GOT3 (cell line): ENCODE data around the gene DNAJB2.
"Not testable (repeated sequence)": the region's sequence is repeated elsewhere in the genome, so short reads cannot be mapped to it uniquely, and the experiment has no call there.

Experiments used
- DNase-seq: peaks from one replicate; lab custom pipeline; 2025; ENCODE audit warnings: mixed read lengths; lab: John Stamatoyannopoulos, UW

The DNAJB2 gene

DNA sequence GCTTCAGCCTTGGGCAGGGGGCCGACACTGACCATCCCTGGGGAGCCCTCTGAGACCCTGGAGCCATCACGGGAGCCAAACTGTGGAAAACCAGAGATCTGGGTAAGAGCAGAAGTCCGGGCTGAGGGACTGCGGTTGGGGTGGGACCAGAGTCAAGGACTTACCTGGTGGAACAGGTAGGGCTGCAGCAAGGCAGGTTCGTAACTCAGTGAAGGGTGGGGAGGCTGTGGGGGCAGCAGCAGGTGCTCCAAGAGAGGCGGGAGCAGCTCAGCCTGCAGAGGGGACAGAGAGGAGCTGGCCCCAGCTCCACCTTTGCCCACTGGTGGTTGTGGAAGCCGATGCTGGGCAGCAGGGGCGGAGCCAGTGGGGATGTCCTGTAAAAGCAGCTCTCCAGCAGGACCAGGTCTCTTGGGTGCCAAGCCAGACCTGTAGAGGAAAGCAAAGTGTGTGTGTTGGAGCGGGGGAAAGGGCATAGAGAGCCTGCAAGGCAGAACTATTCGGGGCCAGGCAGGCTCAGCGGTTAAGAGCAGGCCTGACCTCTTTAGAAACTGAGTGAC lies 23.3 kb downstream of the DNAJB2 start:
- no peak for DNase-seq

DNA sequence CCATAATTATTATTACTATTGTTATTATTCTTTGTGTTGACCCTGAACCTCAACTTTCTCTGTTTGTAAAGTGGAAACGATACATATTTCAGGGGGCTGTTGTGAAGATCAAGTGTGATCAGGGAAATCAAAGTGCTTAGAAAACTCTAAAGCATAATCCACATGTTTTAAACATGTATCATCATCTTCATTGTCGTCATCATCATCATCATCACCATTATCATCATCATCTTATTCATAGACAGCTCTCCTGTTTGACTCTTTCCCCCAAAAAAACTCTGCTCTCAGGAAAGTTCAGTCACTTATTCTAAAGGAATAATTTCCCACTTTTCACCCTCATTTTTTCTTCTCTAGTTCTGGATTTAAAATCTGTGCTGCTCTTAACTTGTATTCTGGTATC lies 25.1 kb downstream of the DNAJB2 start:
- DNase-seq, result no peak

GRCh38 chr2:219306047-219306446 lies 26.9 kb downstream of the DNAJB2 start:
- DNase-seq, result no peak

GRCh38 chr2:219308142-219309101 lies 29.3 kb downstream of the DNAJB2 start:
- peak; percentile 30 for DNase-seq

- DNase-seq, result no peak
These were observed 30.1 kb downstream of the DNAJB2 start, which contains the start of gene PTPRN for GRCh38 chr2:219309278-219309677. PTPRN (minus strand) TSS chr2:219309401; CDS start chr2:219309332, 69 bp downstream.

DNA sequence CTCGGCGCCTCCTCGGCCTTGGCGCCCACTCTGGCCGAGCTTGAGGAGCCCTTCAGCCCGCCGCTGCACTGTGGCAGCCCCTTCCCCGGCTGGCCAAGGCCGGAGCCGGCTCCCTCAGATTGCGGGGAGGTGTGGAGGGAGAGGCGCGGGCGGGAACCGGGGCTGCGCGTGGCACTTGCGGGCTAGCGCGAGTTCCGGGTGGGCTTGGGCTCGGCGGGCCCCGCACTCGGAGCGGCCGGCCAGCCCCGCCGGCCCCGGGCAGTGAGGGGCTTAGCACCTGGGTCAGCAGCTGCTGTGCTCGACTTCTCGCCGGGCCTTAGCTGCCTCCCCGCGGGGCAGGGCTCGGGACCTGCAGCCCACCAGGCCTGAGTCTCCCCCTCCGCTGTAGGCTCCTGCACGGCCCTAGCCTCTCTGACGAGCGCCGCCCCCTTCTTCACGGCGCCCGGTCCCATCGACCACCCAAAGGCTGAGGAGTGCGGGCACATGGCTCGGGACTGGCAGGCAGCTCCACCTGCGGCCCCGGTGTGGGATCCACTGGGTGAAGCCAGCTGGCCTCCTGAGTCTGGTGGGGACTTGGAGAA lies 33.6 kb downstream of the DNAJB2 start:
- DNase-seq, result not testable (repeated sequence)

- no peak for DNase-seq
These were observed 35.8 kb downstream of the DNAJB2 start for GRCh38 chr2:219314804-219315468.

DNA sequence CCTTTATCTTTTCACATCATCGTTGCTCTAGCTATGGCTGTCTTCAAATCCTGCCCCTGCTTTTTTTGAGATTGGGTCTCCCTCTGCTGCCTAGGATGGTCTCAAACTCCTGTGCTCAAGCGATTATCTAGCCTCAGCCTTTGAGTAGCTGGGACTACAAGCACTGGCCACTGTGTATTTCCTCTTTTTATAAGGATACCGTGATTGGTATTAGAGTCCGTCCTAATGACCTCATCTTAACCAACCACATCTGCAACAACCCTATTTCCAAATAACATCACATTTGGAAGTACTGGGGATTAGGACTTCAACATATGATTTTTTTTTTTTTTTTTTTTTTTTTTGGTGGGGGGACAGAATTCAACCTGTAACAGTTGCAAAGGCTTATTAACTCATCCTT lies 44.3 kb downstream of the DNAJB2 start:
- no peak for DNase-seq

GRCh38 chr2:219325136-219325535 lies 46.0 kb downstream of the DNAJB2 start:
- no peak for DNase-seq

DNA sequence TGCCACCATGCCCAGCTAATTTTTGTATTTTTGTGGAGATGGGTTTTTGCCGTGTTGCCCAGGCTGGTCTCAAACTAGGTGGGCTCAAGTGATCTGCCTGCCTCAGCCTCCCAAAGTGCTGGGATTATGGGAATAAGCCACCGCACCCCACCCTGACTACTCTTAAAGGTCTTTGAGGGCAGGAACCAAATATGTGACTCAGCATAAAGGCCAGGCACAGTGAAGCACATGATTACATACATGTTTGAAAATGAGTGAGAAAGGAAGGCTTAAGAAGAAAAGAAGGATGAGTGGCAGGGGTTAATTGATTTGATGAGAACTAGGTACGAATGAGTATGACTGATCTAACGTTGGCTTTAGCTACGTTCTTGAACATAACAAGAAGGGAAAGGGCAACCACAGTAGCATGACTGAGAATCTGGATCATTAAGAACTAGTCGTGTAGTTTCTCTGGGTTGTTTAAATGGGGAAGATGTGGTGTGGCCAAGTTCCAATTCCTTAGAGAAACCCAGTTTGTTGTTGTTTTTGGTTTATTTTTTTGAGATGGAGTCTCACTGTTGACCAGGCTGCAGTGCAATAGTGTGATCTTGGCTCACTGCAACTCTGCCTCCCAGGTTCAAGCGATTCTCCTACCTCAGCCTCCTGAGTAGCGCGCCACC lies 46.6 kb downstream of the DNAJB2 start:
- no peak for DNase-seq

- no peak for DNase-seq
These were observed 48.6 kb downstream of the DNAJB2 start for GRCh38 chr2:219327719-219328118.

- DNase-seq, result no peak
These were observed 52.5 kb downstream of the DNAJB2 start for GRCh38 chr2:219331560-219332213.

DNA sequence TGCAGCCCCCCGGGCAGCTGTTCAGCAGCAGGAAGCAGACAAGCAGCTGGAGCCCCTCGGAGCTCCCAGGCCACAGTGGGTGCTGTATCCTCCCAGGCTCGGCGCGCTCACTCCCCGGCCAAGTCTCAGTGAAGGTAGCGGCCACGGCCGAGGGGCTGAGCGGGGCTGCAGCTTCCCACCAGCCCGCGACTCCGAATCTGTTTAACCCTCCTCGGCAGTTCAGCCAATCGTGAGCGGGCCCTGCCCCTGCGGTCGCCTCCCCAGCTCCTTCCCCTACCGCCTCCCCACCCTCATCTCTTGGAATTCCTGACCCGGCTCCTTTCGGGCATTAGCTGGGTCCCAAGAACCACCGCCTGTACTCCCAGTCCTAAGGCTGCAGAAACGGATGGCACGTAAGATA lies 53.4 kb downstream of the DNAJB2 start, which contains the start of gene RESP18:
Gene RESP18, minus strand, starts transcription at position 203 of the 400 bp plus-strand sequence.
- no peak for DNase-seq

- no peak for DNase-seq
These were observed 54.9 kb downstream of the DNAJB2 start for GRCh38 chr2:219334076-219334475.

DNA sequence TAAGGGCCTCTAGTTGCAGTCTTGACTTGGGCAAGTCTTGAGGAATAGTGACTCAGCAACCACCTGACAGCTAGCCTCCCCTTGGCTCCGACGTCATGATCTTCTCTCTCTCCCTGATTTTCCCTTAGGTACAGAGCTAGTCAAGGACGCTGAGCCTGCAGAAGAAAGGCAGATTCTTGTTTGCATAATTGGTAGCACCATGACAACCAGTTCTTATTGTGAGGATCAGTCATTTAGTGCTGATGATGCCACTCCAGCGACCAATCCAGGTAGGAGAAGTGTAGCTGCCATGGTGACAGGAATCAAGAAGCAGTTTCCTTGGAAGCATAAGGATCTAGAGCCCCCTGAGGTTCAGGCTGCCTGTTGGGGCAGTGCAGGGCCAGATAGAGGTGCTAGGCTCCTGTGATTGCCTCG lies 56.2 kb downstream of the DNAJB2 start:
- DNase-seq, result no peak
